GM19438 (cell line): ENCODE measurements around the gene ATP6V1D.
A peak's percentile ranks its signal among the peaks of the same experiment; 100 is the strongest.
"Not testable (repeated sequence)": the region's sequence is repeated elsewhere in the genome, so short reads cannot be mapped to it uniquely, and the experiment has no call there.

ENCODE experiments used
- ATAC-seq: cut with Tn5 transposase; IDR thresholded peaks from one replicate; pipeline ENCODE4 v1.9.1; 2021; ENCODE audit warnings: low read depth; ENCODE audit not compliant: unreplicated experiment

ATP6V1D gene

DNA sequence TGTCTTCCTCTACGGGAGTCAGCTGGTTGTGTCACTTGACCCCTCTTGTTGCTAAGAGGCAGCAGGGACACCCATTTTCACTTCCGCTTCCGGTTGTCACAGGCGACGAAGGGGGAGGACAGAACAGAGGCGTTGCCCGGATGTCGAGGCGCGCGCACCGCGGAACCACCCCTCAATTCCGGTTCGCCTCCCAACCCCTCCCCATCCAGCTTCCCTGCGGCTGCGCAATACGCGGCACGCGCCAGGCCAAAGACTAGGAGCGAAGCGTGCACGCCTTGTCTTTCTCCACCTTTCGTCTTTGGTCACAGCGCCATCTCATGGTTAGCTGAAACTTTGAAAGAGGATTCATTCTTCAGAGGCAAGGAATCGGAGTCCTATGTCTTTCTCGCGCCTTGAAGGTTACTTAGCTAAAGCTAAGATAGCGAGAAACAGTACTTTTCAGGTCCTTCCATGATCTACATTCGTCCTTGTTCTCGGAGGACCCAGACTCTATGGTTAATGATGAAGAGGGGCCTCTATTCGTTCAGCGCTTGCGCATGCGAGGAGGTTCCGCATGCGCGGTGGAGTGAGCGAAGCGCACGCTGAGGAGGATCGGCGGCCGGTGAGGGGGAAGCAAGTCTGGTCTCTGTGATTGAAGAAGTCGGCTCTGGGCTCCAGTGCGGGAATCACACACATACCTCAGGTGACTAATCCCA lies at the start of gene ATP6V1D, which contains the start of gene EIF2S1:
TSS of gene ATP6V1D (minus strand) at position 30 of the 695 bp plus-strand sequence. CDS start 106 bp downstream, outside the sequence.
TSS of gene EIF2S1 (plus strand) at position 554 of the 695 bp plus-strand sequence. CDS start 4,440 bp downstream, outside the sequence.
- peak; percentile 87 for ATAC-seq

DNA sequence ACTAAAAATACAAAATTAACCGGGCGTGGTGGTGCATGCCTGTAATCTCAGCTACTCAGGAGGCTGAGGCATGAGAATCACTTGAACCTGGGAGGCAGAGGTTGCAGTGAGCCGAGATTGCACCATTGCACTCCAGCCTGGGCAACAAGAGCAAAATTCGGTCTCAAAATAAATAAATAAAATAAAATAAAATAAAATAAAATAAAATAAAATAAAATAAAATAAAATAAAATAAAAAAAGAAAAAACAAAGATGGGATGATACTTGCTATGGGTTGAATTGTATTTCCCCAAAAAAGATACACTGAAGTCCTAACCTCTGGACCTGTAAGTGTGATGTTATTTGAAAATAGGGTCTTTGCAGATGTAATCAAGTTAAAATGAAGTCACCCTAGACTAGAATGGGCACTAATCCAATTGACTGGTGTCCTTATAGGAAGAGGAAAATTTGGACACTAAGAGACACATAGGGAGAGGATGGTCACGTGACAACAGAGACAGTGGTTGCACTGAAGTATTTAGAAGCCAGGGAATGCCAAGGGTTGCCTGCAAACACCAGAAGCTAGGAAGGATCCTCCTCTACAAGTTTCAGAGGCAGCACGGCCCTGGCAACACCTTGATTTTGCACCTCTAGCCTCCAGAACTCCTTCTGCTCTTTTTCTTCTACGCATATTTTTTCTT lies 48.7 kb upstream of the ATP6V1D start:
- not testable (repeated sequence) for ATAC-seq

DNA sequence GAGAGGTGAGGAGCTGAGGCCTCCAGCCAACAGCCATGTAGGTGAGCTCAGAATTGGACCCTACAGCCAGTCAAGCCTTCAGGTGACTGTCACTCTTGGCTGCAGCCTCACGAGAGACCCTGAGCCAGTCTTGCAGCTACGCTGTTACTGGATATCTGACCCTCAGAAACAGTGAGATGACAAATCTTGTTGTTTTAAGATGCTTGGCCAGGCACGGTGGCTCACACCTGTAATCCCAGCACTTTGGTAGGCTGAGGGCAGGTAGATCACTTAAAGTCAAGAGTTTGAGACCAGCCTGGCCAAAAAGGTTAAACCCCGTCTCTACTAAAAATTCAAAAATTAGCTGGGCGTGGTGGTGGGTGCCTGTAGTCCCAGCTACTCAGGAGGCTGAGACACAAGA lies 46.2 kb upstream of the ATP6V1D start:
- ATAC-seq = no peak

DNA sequence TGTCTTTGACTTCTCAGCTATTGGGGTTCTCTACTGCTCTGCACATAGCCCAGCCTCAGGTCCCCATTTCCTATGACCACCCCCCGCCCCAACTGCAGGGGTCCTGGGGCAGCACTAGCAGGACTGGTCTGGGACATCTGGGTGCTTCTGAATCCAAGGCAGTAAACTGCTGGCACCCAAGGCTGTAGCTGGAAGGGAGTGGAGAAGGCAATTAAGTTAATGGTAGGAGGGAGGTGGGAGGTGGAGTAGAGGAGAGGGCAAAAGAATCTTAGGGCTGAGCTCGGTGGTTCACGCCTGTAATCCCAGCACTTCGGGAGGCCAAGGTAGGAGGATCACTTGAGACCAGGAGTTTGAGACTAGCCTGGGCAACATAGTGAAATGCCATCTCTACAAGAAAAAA lies 40.8 kb upstream of the ATP6V1D start:
- no peak for ATAC-seq

DNA sequence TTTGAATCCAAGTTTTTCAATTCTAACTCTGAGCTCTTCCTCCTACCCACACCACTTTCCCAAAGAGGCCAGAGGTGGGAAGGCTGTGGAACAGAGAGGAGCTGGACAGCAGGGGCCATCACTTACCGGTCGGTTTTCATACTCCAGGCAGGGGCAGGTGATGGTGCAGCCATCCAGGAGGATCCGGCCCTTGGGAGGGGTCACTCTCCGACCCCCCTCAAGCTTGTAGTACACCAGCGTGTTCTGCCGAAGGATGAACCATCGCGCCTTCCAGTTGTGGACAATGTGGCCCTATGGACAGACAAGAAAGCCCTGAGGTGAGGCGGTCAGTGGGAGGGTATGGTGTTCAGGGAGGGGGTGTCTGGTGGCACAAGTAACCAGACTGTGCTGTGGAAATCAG lies 37.9 kb upstream of the ATP6V1D start:
- ATAC-seq = no peak

DNA sequence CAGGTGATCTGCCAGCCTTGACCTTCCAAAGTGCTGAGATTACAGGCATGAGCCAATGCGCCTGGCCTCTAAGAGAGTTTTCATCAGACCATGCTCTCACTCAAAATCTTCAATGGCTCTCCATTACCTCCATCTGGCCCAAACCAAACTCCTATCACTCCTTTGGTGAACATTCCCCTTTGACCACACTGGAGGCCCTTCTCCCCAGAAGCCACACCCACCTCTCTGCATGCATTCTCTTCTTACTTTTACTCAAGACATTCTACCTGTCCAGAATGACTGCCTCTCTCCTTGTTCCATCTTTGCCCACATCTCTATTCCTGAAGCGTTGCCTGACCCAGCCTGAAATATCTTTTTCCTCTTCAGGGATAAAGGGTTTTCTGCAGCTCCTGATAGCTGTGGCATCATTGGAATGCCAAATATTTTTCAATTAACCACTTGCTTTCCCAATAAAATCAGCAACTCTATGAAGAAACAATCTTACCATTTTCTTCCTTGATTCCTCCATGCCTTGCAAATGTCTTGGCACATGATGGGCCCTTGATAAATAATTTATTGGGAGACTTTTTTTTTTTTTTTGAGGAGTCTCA lies 36.9 kb upstream of the ATP6V1D start:
- ATAC-seq = no peak

DNA sequence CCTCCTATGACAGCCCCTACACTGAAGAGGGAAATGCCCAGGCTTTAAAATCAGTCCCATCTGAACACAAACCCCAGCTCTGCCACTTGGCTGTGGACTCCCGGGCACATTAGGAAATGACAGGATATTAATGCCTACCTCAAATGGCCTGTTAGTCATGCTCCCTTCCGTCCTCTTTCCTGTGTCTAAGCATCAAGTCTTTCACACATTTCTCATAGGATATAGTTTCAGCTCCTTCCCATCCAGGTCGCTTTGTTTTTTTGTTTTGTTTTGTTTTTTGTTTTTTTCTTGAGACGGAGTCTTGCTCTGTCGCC lies 36.2 kb upstream of the ATP6V1D start:
- ATAC-seq = no peak

DNA sequence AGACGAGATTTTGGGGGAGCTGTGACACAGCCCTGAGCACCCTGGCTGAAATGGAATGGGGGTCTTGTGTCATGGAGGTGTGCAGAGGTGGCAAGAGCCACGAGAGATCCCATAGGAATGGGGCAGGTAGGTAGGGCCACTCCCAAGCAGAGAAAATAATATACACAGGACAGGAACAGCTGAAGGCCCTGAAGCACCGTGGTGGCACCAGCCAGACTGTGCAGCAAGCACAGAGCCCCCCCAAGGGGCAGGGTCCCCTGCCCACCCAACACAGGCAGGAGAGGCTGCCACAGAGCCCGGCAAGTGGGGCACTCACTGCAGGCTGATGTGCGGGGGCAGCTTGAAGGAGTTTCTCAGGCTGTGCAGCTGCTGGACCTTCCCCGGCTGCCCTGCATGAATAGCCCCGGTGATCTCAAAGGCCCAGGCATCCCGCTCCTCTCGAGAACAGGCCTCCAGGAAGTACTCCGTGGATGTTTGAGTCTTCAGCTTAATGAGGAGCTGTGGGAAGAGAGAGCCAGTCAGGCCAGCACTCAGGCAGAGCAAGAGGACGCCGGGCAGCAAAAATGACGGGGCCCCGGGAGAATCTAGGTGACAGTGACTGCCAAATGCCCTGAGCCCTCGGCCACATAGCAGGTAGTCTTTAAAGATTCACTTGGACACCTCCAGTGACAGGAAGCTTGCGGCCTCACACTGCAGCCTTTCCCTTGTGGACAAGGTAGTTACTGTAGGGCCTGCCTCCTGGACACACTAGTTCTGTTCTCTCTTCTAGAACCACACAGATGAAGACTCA lies 35.7 kb upstream of the ATP6V1D start:
- no peak for ATAC-seq

DNA sequence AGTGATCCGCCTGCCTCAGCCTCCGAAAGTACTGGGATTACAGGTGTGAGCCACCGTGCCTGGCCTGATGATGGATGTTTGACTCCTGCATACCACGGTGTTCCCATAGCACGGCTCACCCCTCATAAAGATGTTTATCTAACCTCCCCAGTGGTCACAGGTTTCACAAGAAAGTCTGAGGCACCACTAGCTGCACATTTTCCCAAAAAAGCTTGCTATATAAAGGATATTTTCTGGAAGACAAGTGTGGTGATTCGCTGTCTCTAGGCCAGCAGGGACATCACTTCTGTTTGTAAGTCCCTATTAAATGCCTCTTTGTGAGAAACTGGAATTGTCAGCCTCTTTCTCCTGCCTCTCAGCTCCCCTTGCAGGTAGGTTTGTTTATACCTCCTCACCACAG lies 34.1 kb upstream of the ATP6V1D start:
- ATAC-seq = no peak

DNA sequence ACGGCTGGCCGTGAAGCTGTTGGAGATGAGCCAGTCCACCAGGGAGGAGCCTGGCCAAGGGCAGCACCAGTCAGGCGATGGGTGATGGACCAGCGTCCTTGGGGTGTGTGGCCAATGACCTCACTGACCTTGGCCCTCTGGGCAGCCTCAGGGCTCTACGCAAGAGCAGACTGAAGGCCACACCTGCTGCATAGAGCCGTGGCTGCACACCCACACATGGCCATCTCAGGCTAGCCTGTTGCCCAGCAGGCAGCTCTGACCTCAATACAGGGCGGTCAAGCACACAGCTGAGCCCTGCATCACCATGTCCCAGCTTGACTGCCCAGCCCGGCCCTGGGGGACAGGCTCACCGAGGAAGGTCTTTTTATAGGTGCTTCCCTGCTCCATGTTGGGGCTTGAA lies 33.2 kb upstream of the ATP6V1D start:
- ATAC-seq = no peak

DNA sequence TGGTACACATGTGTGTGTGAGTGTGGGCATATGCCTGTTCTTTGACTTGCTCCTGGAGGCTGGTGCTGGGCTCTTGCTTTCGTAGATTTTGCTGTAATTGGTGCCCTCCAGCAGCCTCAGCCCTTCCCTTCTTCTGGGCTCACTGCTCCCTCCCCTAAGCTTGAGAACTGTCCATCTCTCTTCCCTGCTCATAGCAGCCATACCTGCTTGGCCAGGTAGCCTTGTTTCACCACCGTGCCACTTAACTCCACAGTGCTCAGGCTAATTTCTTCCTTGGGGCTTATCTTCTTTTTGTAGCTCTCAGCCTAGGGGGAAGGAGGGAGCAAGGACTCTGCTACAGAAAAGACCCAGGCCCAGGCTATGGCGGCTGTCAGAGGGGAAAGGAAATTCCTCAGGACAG lies 32.5 kb upstream of the ATP6V1D start:
- no peak for ATAC-seq

DNA sequence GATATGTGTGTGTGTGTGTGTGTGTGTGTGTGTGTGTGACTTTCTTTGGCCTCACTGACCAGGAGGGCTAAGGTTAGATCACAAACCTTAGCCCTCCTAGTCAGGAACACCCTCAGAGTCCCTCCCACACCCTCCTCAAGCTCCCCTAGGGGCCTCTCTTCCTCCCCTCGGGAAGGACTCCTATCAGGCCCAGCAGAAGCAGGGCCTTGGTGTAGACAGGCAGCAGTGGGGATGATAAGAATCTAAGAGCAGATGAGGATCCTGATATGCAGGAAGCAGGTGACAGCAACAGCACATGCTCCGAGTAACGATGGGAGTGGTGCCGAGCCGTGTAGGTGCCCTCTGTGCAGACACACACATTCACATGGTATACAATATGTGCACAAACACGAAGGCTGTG lies 31.7 kb upstream of the ATP6V1D start:
- ATAC-seq = no peak

DNA sequence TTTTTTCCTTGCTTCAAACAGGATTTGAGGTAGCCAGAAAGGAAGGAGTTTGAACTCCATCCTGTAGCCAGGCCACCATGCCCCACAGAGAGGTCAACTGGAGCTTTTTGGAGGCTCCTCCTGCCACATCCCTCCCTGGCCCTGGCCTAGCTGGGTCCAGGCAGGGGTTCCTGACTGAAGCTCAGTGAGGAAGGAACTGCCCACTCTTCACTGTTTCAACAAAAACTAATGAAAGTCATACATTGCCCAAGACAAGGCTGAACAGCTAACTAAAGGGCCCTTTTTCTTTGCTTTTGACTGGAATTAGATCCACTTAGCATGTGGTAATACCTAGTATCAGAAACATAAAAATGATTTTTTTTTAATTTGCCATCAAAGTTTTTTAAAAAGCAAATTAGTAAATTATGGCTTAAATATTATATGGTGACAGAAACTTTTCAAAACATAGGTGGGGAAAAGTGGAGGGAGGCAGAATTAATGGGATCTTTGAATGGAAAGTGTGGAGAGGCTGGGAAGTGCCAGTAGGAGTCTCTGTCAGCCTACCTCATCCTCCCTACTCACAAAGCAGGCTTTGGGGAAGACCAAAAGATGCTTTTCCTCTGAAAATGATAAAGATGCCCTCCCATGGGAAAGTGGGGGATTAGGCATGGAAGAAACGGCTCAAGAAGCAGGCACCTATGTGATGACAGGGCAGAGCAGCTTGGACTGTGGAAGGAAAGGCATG lies 30.4 kb upstream of the ATP6V1D start:
- no peak for ATAC-seq

DNA sequence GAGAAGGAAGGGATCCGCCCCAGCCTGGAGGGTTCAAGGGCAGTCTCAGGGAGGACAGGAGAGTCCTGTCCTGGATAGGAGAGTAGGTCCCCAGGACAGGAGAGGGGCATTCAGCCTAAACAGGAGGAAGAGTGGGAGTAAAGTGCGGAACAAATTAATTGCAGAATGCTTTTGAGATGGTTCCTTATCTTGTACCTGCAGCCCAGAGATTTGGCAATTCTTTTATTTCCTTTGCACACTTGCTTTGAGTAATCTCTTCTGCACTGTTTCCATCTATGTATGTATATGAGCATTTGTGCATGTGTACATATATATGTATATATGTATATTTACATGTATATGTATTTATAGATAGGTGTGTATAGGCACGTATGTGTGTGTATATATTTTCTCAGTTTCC lies 29.7 kb upstream of the ATP6V1D start:
- no peak for ATAC-seq

DNA sequence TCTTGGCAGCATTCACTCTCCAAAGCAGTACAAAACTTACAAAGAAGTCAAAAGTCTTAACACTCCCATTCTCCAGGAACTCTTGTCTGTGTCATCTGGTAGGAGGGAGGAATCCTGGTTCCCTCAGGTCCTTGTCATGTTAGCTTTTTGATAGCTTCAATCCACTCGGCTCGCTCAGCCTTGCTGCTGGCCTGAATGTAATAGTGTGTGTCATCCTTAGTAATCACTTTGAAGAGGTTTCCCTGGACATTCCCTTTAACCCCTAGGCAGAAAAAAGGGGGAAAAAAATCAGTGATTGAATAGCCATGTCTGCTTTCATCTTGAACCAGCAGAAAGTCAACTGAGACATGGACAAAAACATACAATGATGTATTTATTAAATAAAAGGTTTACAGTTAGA lies 27.6 kb upstream of the ATP6V1D start:
- no peak for ATAC-seq

DNA sequence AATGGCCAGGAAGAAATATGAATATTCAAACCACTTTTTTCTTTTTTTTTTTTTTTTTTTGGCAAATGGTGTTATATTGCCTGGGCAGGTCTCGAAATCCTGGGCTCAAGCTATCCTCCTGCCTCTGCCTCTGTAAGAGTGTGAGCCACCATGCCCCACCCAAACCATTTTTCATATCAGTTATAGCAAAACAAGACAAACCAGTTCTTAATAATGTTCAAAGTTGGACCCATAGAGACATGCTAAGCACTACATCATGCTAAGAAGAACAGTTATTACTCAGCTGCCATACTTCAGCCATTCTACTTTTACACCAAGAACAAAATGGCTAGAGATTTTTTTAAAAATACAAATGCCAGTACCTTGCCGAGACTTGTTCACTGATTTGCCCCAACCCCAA lies 26.0 kb upstream of the ATP6V1D start:
- ATAC-seq = no peak

DNA sequence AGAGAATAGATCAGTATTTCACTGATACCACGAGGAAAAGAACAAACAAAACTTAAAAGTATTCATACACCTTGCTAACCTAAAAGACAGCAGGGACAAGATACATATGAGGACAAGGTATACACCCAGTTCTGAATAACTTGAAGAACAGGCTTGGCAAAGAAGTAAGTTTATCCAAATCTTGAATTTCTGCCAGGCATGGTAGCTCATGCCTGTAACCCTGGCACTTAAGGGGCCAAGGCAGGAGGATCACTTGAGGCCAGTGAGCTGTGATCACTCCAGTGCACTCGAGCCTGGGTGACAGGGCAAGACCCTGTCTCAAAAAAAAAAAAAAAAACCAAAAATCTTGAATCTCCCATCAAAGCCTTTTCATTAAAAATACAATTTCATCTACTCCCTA lies 25.5 kb upstream of the ATP6V1D start:
- no peak for ATAC-seq

DNA sequence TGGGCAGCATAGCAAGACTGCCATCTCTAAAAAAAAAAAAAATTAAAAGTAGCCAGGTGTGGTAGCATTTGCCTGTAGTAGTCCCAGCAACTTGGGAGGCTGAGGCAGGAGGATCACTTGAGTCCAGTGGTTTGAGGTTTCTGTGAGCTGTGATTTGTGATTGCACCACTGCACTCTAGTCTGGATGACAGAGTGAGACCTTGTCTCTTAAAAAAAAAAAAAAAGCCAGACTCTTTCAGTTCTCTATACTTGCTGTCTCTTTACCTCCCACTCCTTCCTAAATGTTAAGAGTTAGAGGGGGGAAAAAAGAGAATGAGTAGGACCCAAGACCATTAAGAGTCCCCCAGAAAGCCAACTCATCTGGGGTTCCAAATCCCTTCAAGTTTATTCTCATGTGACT lies 18.3 kb upstream of the ATP6V1D start:
- no peak for ATAC-seq

DNA sequence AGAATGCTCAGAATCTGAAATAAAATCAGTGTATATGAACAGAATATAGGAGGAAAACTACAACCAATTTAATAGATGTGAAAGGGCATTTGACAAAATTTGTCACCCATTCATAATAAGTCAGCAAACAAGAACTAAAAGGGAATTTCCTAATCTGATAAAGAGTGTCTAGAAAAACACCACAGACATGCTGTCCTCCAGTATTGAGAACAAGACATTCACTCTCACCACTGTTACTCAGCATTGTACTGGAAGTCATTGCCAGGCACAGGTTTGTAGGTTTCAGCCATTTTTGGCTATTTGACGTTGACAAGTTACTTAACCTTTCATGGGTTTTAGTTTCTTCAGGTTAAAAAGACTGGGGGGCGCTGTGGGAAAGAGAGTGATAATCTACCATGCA lies 13.7 kb upstream of the ATP6V1D start:
- ATAC-seq = no peak

DNA sequence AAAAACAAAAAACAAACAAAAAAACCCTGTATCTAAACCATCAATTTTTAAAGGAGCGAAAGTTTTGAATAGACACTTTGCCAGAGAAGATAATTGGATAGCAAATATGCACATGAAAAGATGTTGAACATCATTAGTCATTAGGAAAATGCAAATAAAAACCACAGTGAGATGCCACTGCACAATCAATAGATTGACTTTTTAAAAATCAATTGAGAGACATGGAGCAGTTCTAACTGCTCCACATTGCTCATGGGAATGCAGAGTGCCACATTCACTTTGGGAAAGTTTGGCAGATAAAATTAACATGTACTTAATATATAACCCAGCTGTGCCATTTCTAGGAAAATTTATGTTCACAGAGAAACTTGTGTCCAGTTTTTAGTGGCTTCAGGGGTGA lies 13.2 kb upstream of the ATP6V1D start:
- no peak for ATAC-seq
